T-cell (primary cell): ENCODE results near the gene LCN12. TPM values are rescaled to one million over a fixed set of nuclear protein-coding genes. Genes with fewer than 3 reads are reported as not detected.

Experiments used
- ATAC-seq, 4 experiments: fragments of 200-7000 bp in 3 of 4; fragments of 150-1000 bp in 1 of 4; cut with Tn5 transposase; replicated peaks in 1 of 4; 1 replicate in 3 of 4; 2 replicates in 1 of 4; pipeline ENCODE4 v1.10.0; 2021; ENCODE audit warnings: moderate library complexity in 3 of 4, mild to moderate bottlenecking in 2 of 4, moderate number of reproducible peaks in 1 of 4
- CTCF ChIA-PET, 2 donors: fragments of 300-600 bp; sonication (Branson Sonifier 250); formaldehyde crosslinking; loops; one replicate each; lab custom pipeline; 2022; ENCODE audit warnings: antibody characterized with exemption in 2 of 2; lab: Charles Lee
- POLR2A ChIA-PET, 2 donors: fragments of 300-600 bp; sonication (Branson Sonifier 250); formaldehyde crosslinking; loops; one replicate each; lab custom pipeline; 2022; ENCODE audit warnings: antibody characterized with exemption in 2 of 2; lab: Charles Lee
- DNase-seq, 35 experiments: peaks; one replicate each; pipeline versions ENCODE4 v3.0.0 to v3.0.0-alpha.2; 2013 to 2023
- H3K27ac ChIP-seq: one replicate; pipeline ENCODE4 v1.5.1; 2013; ENCODE audit warnings: low read length
- H3K27me3 ChIP-seq, 2 experiments: replicated peaks in 1 of 2; 1 replicate in 1 of 2; 2 replicates in 1 of 2; pipeline versions ENCODE4 v1.6.1 to v1.7.0; 2013; ENCODE audit warnings: low read length in 1 of 2, mixed read lengths in 1 of 2; ENCODE audit not compliant: control insufficient read depth in 2 of 2, insufficient read depth in 2 of 2; ENCODE audit errors: extremely low read depth in 1 of 2
- H3K36me3 ChIP-seq, 2 donors: 1 replicate in 1 of 2; 2 replicates in 1 of 2; pipeline versions ENCODE4 v1.6.1 to v1.7.0; 2013; ENCODE audit warnings: low read length in 1 of 2; ENCODE audit not compliant: control insufficient read depth in 2 of 2, insufficient read depth in 1 of 2; ENCODE audit errors: extremely low read depth in 1 of 2
- H3K4me1 ChIP-seq, 2 experiments: 1 replicate in 1 of 2; 2 replicates in 1 of 2; pipeline versions ENCODE4 v1.6.1 to v1.7.0; 2013; ENCODE audit warnings: low read length in 2 of 2, mixed read lengths in 1 of 2; ENCODE audit not compliant: insufficient read depth in 2 of 2, control insufficient read depth in 1 of 2; ENCODE audit errors: extremely low read depth in 1 of 2
- H3K4me3 ChIP-seq, 2 donors: 1 replicate in 1 of 2; 2 replicates in 1 of 2; pipeline versions ENCODE4 v1.5.1 to v1.7.0; 2013; ENCODE audit warnings: mild to moderate bottlenecking in 2 of 2, low read length in 1 of 2, moderate library complexity in 1 of 2; ENCODE audit not compliant: control insufficient read depth in 1 of 2; ENCODE audit errors: extremely low read depth in 1 of 2
- H3K9me3 ChIP-seq: 2 replicates; pipeline ENCODE4 v1.7.0; 2013
- H3K27ac Mint-ChIP-seq, 2 donors: one replicate each; pipeline ENCODE4 v1.8.0; 2020 to 2021; ENCODE audit warnings: mild to moderate bottlenecking in 2 of 2, mixed read lengths in 2 of 2
- H3K27me3 Mint-ChIP-seq, 2 donors: one replicate each; pipeline ENCODE4 v1.8.0; 2021 to 2022; ENCODE audit warnings: mixed read lengths in 2 of 2
- H3K36me3 Mint-ChIP-seq: one replicate; pipeline ENCODE4 v1.8.0; 2021; ENCODE audit warnings: mixed read lengths
- H3K4me1 Mint-ChIP-seq, 3 donors: one replicate each; pipeline ENCODE4 v1.8.0; 2020 to 2022; ENCODE audit warnings: mixed read lengths in 3 of 3, mild to moderate bottlenecking in 1 of 3
- H3K4me3 Mint-ChIP-seq, 3 donors: one replicate each; pipeline ENCODE4 v1.8.0; 2020 to 2022; ENCODE audit warnings: mild to moderate bottlenecking in 3 of 3, mixed read lengths in 3 of 3, moderate library complexity in 3 of 3
- H3K9me3 Mint-ChIP-seq, 3 donors: one replicate each; pipeline ENCODE4 v1.8.0; 2020 to 2022; ENCODE audit warnings: mixed read lengths in 3 of 3
- WGBS: methylation state at CpG from one replicate; pipeline ENCODE4 v1.1.5; 2013; ENCODE audit warnings: missing lambda C conversion rate; ENCODE audit not compliant: insufficient coverage; 5-methylcytosine and 5-hydroxymethylcytosine counted together
- total RNA-seq, 35 experiments: library from RNA in 6 of 35; stranded (reverse) in 6 of 35; fragments of 120-200 nt in 1 of 35; gene quantifications; one replicate each; pipeline versions ENCODE4 v1.2.1 to v1.2.4 and lab custom pipeline; 2013 to 2026

LCN12 gene
- total RNA-seq, 5 donors from 2014 or later (not counting 1 experiment from before 2014, with no cell fraction given): 1.1 to 3.3 (median 2.2) TPM

GRCh38 chr9:136975644-136976043 is 23.6 kb downstream of the LCN12 start:
- Mint-ChIP-seq H3K4me3 (peak overlapping the region; percentile 46 to 65 (median 65)), H3K27ac (peak overlapping the region; percentile 77 to 82), H3K36me3 (no peaks in the 10 kb centered on the region), H3K9me3 (no peaks in the 10 kb centered on the region), H3K27me3 (peaks cover 0 to 2% of the 10 kb centered on the region in 2 donors), H3K4me1 (peaks cover 14 to 33% (median 25%) of the 10 kb centered on the region in 3 donors)
- POLR2A ChIA-PET: no interaction called here
- CTCF ChIA-PET: interaction anchor here (0.5 to 2.4 kb wide), 2 partner anchors 59 to 86 kb away, joined by 3 to 7 read pairs; no protein-coding TSS in a partner anchor
- 28% methylated on average over 13 of the region's 14 CpGs for WGBS
- H3K27me3 ChIP-seq: peaks cover 0 to 9% of the 10 kb centered on the region in 2 experiments
- no peaks in the 10 kb centered on the region for H3K9me3 ChIP-seq
- H3K27ac ChIP-seq: peak overlapping the region; percentile 25
- peak overlapping the region in 1 of 2 donors; percentile 43 for H3K4me3 ChIP-seq
- DNase-seq: peak in 10 of 35 experiments; percentile 18 to 46 (median 34)
- H3K4me1 ChIP-seq: peaks cover 0 to 65% of the 10 kb centered on the region in 2 experiments
- no peaks in the 10 kb centered on the region for H3K36me3 ChIP-seq
- peak in 3 of 4 experiments; percentile 7 to 15 (median 7) for ATAC-seq

- ATAC-seq (no peak), DNase-seq (no peak)
- Mint-ChIP-seq H3K9me3 (no peaks in the 10 kb centered on the region), H3K4me1 (peaks cover 14 to 35% (median 25%) of the 10 kb centered on the region in 3 donors), H3K27me3 (peaks cover 0 to 6% of the 10 kb centered on the region in 2 donors), H3K4me3 (peak within 1 kb of the TSS in 2 of 3 donors; percentile 51 to 65), H3K27ac (peak within 1 kb of the TSS in 1 of 2 donors; percentile 82), H3K36me3 (no peaks in the 10 kb centered on the region)
- no peaks in the 10 kb centered on the region for H3K36me3 ChIP-seq
- H3K27me3 ChIP-seq: peaks cover 0 to 13% of the 10 kb centered on the region in 2 experiments
- WGBS: 69% methylated on average over 5 of the region's 10 CpGs
- ChIA-PET CTCF (no interaction called here), POLR2A (no interaction called here)
- H3K4me3 ChIP-seq: peak within 1 kb of the TSS; percentile 12 to 30
- H3K4me1 ChIP-seq: peaks cover 0 to 63% of the 10 kb centered on the region in 2 experiments
- H3K9me3 ChIP-seq: no peaks in the 10 kb centered on the region
- no peak within 1 kb of the TSS for H3K27ac ChIP-seq
Observed at GRCh38 chr9:136977223-136977622, 25.1 kb downstream of the LCN12 start, which contains the start of gene PTGDS. Gene PTGDS (plus strand): TSS chr9:136977504. CDS start chr9:136977579, 75 bp downstream.

GRCh38 chr9:136977649-136978072 is 25.6 kb downstream of the LCN12 start:
- POLR2A ChIA-PET: interaction anchor here in 1 of 2 donors (0.6 kb wide), 1 partner anchor 93 kb away, joined by 6 read pairs; no protein-coding TSS in a partner anchor
- H3K9me3 ChIP-seq: no peaks in the 10 kb centered on the region
- Mint-ChIP-seq H3K4me1 (peaks cover 14 to 35% (median 25%) of the 10 kb centered on the region in 3 donors), H3K36me3 (no peaks in the 10 kb centered on the region), H3K27me3 (peaks cover 0 to 6% of the 10 kb centered on the region in 2 donors), H3K9me3 (no peaks in the 10 kb centered on the region), H3K27ac (no peak overlapping the region), H3K4me3 (peak overlapping the region in 2 of 3 donors; percentile 51 to 65)
- H3K4me3 ChIP-seq: peak overlapping the region in 1 of 2 donors; percentile 30
- 64% methylated on average over 29 of the region's 33 CpGs for WGBS
- no peaks in the 10 kb centered on the region for H3K36me3 ChIP-seq
- H3K27me3 ChIP-seq: peaks cover 0 to 18% of the 10 kb centered on the region in 2 experiments
- CTCF ChIA-PET: interaction anchor here in 1 of 2 donors (0.9 to 1.2 kb wide), 4 partner anchors 15 to 54 kb away, joined by 3 to 7 read pairs (median 4); partner anchors contain the start of genes CLIC3, FUT7 and PAXX
- DNase-seq: no peak
- peaks cover 0 to 63% of the 10 kb centered on the region in 2 experiments for H3K4me1 ChIP-seq
- no peak for ATAC-seq
- no peak overlapping the region for H3K27ac ChIP-seq

GRCh38 chr9:136978073-136978864 is 26.2 kb downstream of the LCN12 start:
- H3K27ac Mint-ChIP-seq: no peak overlapping the region
- H3K27ac ChIP-seq: no peak overlapping the region
- no peaks in the 10 kb centered on the region for H3K36me3 Mint-ChIP-seq
- H3K36me3 ChIP-seq: no peaks in the 10 kb centered on the region
- WGBS: 6% methylated on average over 55 of the region's 78 CpGs
- no peaks in the 10 kb centered on the region for H3K9me3 ChIP-seq
- peaks cover 0 to 6% of the 10 kb centered on the region in 2 donors for H3K27me3 Mint-ChIP-seq
- ChIA-PET CTCF (interaction anchor here (0.6 to 1.2 kb wide), 8 partner anchors 14 to 90 kb away, joined by 3 to 9 read pairs (median 4); partner anchors contain the start of genes CLIC3 (in 1 of the 2), FUT7 (in 1 of the 2) and PAXX (in 1 of the 2)), POLR2A (interaction anchor here in 1 of 2 donors (0.6 kb wide), 1 partner anchor 92 kb away, joined by 6 read pairs; no protein-coding TSS in a partner anchor)
- peak overlapping the region in 1 of 3 donors; percentile 65 for H3K4me3 Mint-ChIP-seq
- no peaks in the 10 kb centered on the region for H3K9me3 Mint-ChIP-seq
- H3K27me3 ChIP-seq: peaks cover 0 to 24% of the 10 kb centered on the region in 2 experiments
- H3K4me3 ChIP-seq: peak overlapping the region; percentile 12 to 30
- H3K4me1 ChIP-seq: peaks cover 0 to 60% of the 10 kb centered on the region in 2 experiments
- ATAC-seq: peak; percentile 31 to 67 (median 48)
- DNase-seq: peak; percentile 30 to 82 (median 59)
- peaks cover 14 to 35% (median 25%) of the 10 kb centered on the region in 3 donors for H3K4me1 Mint-ChIP-seq

GRCh38 chr9:136978865-136979544 is 26.9 kb downstream of the LCN12 start:
- Mint-ChIP-seq H3K4me3 (no peak overlapping the region), H3K27me3 (peaks cover 4 to 10% of the 10 kb centered on the region in 2 donors), H3K9me3 (no peaks in the 10 kb centered on the region), H3K27ac (no peak overlapping the region), H3K4me1 (peaks cover 19 to 37% (median 25%) of the 10 kb centered on the region in 3 donors), H3K36me3 (no peaks in the 10 kb centered on the region)
- CTCF ChIA-PET: interaction anchor here in 1 of 2 donors (0.6 to 0.9 kb wide), 5 partner anchors 43 to 89 kb away, joined by 3 to 9 read pairs (median 3); partner anchors contain the start of gene FUT7
- H3K4me1 ChIP-seq: peaks cover 0 to 52% of the 10 kb centered on the region in 2 experiments
- peaks cover 0 to 31% of the 10 kb centered on the region in 2 experiments for H3K27me3 ChIP-seq
- no peaks in the 10 kb centered on the region for H3K36me3 ChIP-seq
- no peak overlapping the region for H3K4me3 ChIP-seq
- WGBS: 57% methylated on average over 37 of the region's 41 CpGs
- no peaks in the 10 kb centered on the region for H3K9me3 ChIP-seq
- POLR2A ChIA-PET: no interaction called here
- DNase-seq (no peak), ATAC-seq (no peak)
- no peak overlapping the region for H3K27ac ChIP-seq
